ENCODE results near the gene SERPINB2. TPM values are rescaled to one million over a fixed set of nuclear protein-coding genes. Genes with fewer than 3 reads are reported as not detected.

Gene SERPINB2
- total and polyA plus RNA-seq, 10 of the 15 experiments (the other 5 are each of a cell fraction or from before 2014, with no cell fraction given) = 9.6 to 25.3 (median 14.0) TPM

- H3K27me3 ChIP-seq (replicated peaks in 1 of 2; ENCODE audit: control insufficient read depth in 2 of 2, insufficient read depth in 2 of 2, low read length in 1 of 2) = no peaks in the 10 kb centered on the region
- CTCF ChIA-PET = interaction anchor here (0.6 to 7.2 kb wide), 52 partner anchors 8 to 1742 kb away, joined by 3 to 185 read pairs (median 6); partner anchors contain the start of genes HMSD, SERPINB10 and SERPINB2
- no peaks in the 10 kb centered on the region for H3K36me3 ChIP-seq (ENCODE audit: control insufficient read depth in 2 of 2, insufficient read depth in 2 of 2, low read length in 1 of 2)
- H3K79me2 ChIP-seq (ENCODE audit: control insufficient read depth, insufficient read depth, low read length) = no peaks in the 10 kb centered on the region
- FAIRE-seq (peak; percentile 98), ATAC-seq (peak; percentile 98), DNase-seq (ENCODE audit: low read depth, low spot score) (peak; percentile 67)
- H3K4me1 ChIP-seq (ENCODE audit: control insufficient read depth, insufficient read depth, low read length) = peaks cover 9% of the 10 kb centered on the region
- H2AFZ ChIP-seq (ENCODE audit: control insufficient read depth, low read depth, low read length) = peak overlapping the region; percentile 80
- in situ Hi-C loops (cut with MboI) = loop anchor here (5.0 kb wide), 1 partner anchor 44 kb away; no protein-coding TSS in a partner anchor
- no peaks in the 10 kb centered on the region for H3K9me3 ChIP-seq (replicated peaks; ENCODE audit: control insufficient read depth, insufficient read depth, low read length)
- intact Hi-C loops (cut with micrococcal nuclease; ENCODE audit: unreplicated experiment) = loop anchor here (1.0 kb wide), 5 partner anchors 43 to 418 kb away; no protein-coding TSS in a partner anchor
- H3K4me3 ChIP-seq = peak overlapping the region; percentile 73
- H4K20me1 ChIP-seq (ENCODE audit: control insufficient read depth, insufficient read depth) = no peaks in the 10 kb centered on the region
- peak overlapping the region; percentile 84 for H3K4me2 ChIP-seq (ENCODE audit: control insufficient read depth, insufficient read depth)
- peak overlapping the region; percentile 38 for H3K9ac ChIP-seq (ENCODE audit: control insufficient read depth, insufficient read depth, low read length)
- peak overlapping the region; percentile 22; the same call in 1 of the 2 replicates for H3K27ac ChIP-seq (ENCODE audit: control insufficient read depth, insufficient read depth)
- RAD21 ChIA-PET (ENCODE audit: unreplicated experiment) = interaction anchor here (0.7 to 5.5 kb wide), 41 partner anchors 11 to 420 kb away, joined by 3 to 69 read pairs (median 7); partner anchors contain the start of genes HMSD, SERPINB10 and SERPINB2
- BruUV-seq (replicated peaks) = no TSS peak
- POLR2A ChIA-PET = interaction anchor here (0.5 to 2.1 kb wide), 12 partner anchors 12 to 421 kb away, joined by 3 to 15 read pairs (median 3); partner anchors contain the start of genes SERPINB10 and SERPINB2
- WGBS (ENCODE audit: insufficient coverage, insufficient replicate concordance, low lambda C conversion rate, missing lambda C conversion rate) = 1% methylated on average over 47 of the region's 54 CpGs
- SMC1A ChIA-PET (ENCODE audit: uncharacterized antibody, unreplicated experiment) = interaction anchor here (0.5 to 6.9 kb wide), 39 partner anchors 8 to 1859 kb away, joined by 3 to 105 read pairs (median 8); partner anchors contain the start of genes HMSD, SERPINB10 and SERPINB2
- TF ChIP-seq TAF1 (IDR thresholded peaks at IDR 0.05; ENCODE audit: borderline replicate concordance, low read depth, low read length) = no peak; the same call in 1 of the 2 replicates
- no peak for TF ChIP-seq KLF5 (IDR thresholded peaks at IDR 0.05; ENCODE audit: partially characterized antibody)
- TF ChIP-seq STAT3 (IDR thresholded peaks at IDR 0.05; ENCODE audit: low read depth, low read length) = no peak
- TF ChIP-seq TBL1XR1 (IDR thresholded peaks at IDR 0.05; ENCODE audit: low read depth, low read length) = no peak
- no peak for TF ChIP-seq MYC (IDR thresholded peaks at IDR 0.05; ENCODE audit: insufficient read depth, insufficient read length, insufficient replicate concordance, low read length, severe bottlenecking)
- TF ChIP-seq BCLAF1 (IDR thresholded peaks at IDR 0.05) = no peak
- TF ChIP-seq NR2C2 (IDR thresholded peaks at IDR 0.05; ENCODE audit: borderline replicate concordance, control insufficient read depth, insufficient read length, low read depth) = no peak
- no peak for TF ChIP-seq ESRRA (IDR thresholded peaks at IDR 0.05; ENCODE audit: low read length)
- no peak for TF ChIP-seq ZNF24 (IDR thresholded peaks at IDR 0.05)
- peak; percentile 48; the same call in 1 of the 2 replicates for TF ChIP-seq GATAD2B (conservative IDR thresholded peaks at IDR 0.05; ENCODE audit: low read depth)
- TF ChIP-seq, protein P1, sequence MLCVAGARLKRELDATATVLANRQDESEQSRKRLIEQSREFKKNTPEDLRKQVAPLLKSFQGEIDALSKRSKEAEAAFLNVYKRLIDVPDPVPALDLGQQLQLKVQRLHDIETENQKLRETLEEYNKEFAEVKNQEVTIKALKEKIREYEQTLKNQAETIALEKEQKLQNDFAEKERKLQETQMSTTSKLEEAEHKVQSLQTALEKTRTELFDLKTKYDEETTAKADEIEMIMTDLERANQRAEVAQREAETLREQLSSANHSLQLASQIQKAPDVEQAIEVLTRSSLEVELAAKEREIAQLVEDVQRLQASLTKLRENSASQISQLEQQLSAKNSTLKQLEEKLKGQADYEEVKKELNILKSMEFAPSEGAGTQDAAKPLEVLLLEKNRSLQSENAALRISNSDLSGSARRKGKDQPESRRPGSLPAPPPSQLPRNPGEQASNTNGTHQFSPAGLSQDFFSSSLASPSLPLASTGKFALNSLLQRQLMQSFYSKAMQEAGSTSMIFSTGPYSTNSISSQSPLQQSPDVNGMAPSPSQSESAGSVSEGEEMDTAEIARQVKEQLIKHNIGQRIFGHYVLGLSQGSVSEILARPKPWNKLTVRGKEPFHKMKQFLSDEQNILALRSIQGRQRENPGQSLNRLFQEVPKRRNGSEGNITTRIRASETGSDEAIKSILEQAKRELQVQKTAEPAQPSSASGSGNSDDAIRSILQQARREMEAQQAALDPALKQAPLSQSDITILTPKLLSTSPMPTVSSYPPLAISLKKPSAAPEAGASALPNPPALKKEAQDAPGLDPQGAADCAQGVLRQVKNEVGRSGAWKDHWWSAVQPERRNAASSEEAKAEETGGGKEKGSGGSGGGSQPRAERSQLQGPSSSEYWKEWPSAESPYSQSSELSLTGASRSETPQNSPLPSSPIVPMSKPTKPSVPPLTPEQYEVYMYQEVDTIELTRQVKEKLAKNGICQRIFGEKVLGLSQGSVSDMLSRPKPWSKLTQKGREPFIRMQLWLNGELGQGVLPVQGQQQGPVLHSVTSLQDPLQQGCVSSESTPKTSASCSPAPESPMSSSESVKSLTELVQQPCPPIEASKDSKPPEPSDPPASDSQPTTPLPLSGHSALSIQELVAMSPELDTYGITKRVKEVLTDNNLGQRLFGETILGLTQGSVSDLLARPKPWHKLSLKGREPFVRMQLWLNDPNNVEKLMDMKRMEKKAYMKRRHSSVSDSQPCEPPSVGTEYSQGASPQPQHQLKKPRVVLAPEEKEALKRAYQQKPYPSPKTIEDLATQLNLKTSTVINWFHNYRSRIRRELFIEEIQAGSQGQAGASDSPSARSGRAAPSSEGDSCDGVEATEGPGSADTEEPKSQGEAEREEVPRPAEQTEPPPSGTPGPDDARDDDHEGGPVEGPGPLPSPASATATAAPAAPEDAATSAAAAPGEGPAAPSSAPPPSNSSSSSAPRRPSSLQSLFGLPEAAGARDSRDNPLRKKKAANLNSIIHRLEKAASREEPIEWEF (IDR thresholded peaks at IDR 0.05; ENCODE audit: insufficient replicate concordance, low read depth, low read length) = no peak
Observed at GRCh38 chr18:63936156-63936931, 48.8 kb downstream of the SERPINB2 start.

All from GM12878 (cell line).